ENCODE data around the gene MINK1.

- TF ChIP-seq CTCF (conservative IDR thresholded peaks at IDR 0.05): no peak
- no peak for TF ChIP-seq EZH2 (IDR thresholded peaks at IDR 0.05; ENCODE audit: low read depth)
Measured at GRCh38 chr17:4834681-4835020, 1.5 kb downstream of the MINK1 start.

Data from PC-9 (cell line).